KMS-11 (cell line): ENCODE measurements around the gene SETMAR.
A peak's percentile ranks its signal among the peaks of the same experiment; 100 is the strongest.

Experiments
- H2AFZ ChIP-seq: fragments of 200-600 bp; sonication (generic); 2 replicates; pipeline ENCODE4 v1.6.1; 2016; ENCODE audit warnings: antibody characterized with exemption, mixed run types, low read depth
- H3K27ac ChIP-seq: fragments of 200-600 bp; sonication (generic); 2 replicates; pipeline ENCODE4 v1.6.1; 2016; ENCODE audit warnings: mild to moderate bottlenecking, mixed run types
- H3K27me3 ChIP-seq: fragments of 200-600 bp; sonication (generic); 2 replicates; pipeline ENCODE4 v1.6.1; 2017; ENCODE audit warnings: mild to moderate bottlenecking, low read depth, mixed run types, moderate library complexity; ENCODE audit not compliant: insufficient read depth
- H3K36me3 ChIP-seq: fragments of 200-600 bp; sonication (generic); 2 replicates; pipeline ENCODE4 v1.6.1; 2017; ENCODE audit warnings: mild to moderate bottlenecking, mixed run types; ENCODE audit not compliant: insufficient read depth
- H3K4me1 ChIP-seq: fragments of 200-600 bp; sonication (generic); 2 replicates; pipeline ENCODE4 v1.6.1; 2016; ENCODE audit warnings: mild to moderate bottlenecking, low read depth, mixed run types; ENCODE audit not compliant: poor library complexity, severe bottlenecking
- H3K4me2 ChIP-seq: fragments of 200-600 bp; sonication (generic); 2 replicates; pipeline ENCODE4 v1.7.0; 2016; ENCODE audit warnings: mild to moderate bottlenecking, mixed run types
- H3K4me3 ChIP-seq: fragments of 200-600 bp; sonication (generic); IDR thresholded peaks from 2 replicates; pipeline ENCODE4 v1.6.1; 2017; ENCODE audit warnings: low read depth, low read length, mixed read lengths; ENCODE audit not compliant: insufficient read depth
- H3K79me2 ChIP-seq: fragments of 200-600 bp; sonication (generic); 2 replicates; pipeline ENCODE4 v1.6.1; 2016; ENCODE audit warnings: low read depth, mixed run types; ENCODE audit not compliant: insufficient read depth
- H3K9ac ChIP-seq: fragments of 200-600 bp; sonication (generic); 2 replicates; pipeline ENCODE4 v1.6.1; 2016; ENCODE audit warnings: mild to moderate bottlenecking, mixed run types
- H4K20me1 ChIP-seq: fragments of 200-600 bp; sonication (generic); 2 replicates; pipeline ENCODE4 v1.6.1; 2016; ENCODE audit warnings: mild to moderate bottlenecking, mixed run types; ENCODE audit not compliant: insufficient read depth
- CTCF ChIP-seq: fragments of 200-600 bp; sonication (generic); conservative IDR thresholded peaks from 2 replicates; pipeline ENCODE4 v1.6.1; 2017; ENCODE audit warnings: low read depth, mild to moderate bottlenecking, antibody characterized with exemption, low read length, moderate library complexity, mixed read lengths

SETMAR gene

GRCh38 chr3:4271834-4272233, 31.3 kb upstream of the SETMAR start:
- no peaks in the 10 kb centered on the region for H3K36me3 ChIP-seq
- H2AFZ ChIP-seq = no peak overlapping the region
- no peaks in the 10 kb centered on the region for H4K20me1 ChIP-seq
- H3K4me3 ChIP-seq = no peak overlapping the region
- no peak overlapping the region for H3K27ac ChIP-seq
- H3K9ac ChIP-seq = no peak overlapping the region
- H3K27me3 ChIP-seq = no peaks in the 10 kb centered on the region
- peaks cover 16% of the 10 kb centered on the region for H3K4me1 ChIP-seq
- H3K79me2 ChIP-seq = no peaks in the 10 kb centered on the region
- no peak overlapping the region for H3K4me2 ChIP-seq
- peak; percentile 70 for TF ChIP-seq CTCF

GRCh38 chr3:4279516-4280105, 23.6 kb upstream of the SETMAR start:
- no peak for TF ChIP-seq CTCF
- no peak overlapping the region for H2AFZ ChIP-seq
- H3K9ac ChIP-seq = no peak overlapping the region
- H3K36me3 ChIP-seq = no peaks in the 10 kb centered on the region
- no peaks in the 10 kb centered on the region for H3K4me1 ChIP-seq
- H4K20me1 ChIP-seq = no peaks in the 10 kb centered on the region
- H3K79me2 ChIP-seq = no peaks in the 10 kb centered on the region
- H3K27ac ChIP-seq = no peak overlapping the region
- no peaks in the 10 kb centered on the region for H3K27me3 ChIP-seq
- H3K4me2 ChIP-seq = no peak overlapping the region
- no peak overlapping the region for H3K4me3 ChIP-seq

GRCh38 chr3:4281991-4282390, 21.2 kb upstream of the SETMAR start:
- H3K4me3 ChIP-seq = no peak overlapping the region
- H3K27ac ChIP-seq = no peak overlapping the region
- H2AFZ ChIP-seq = no peak overlapping the region
- no peak overlapping the region for H3K9ac ChIP-seq
- TF ChIP-seq CTCF = no peak
- no peaks in the 10 kb centered on the region for H3K4me1 ChIP-seq
- no peaks in the 10 kb centered on the region for H3K36me3 ChIP-seq
- H3K4me2 ChIP-seq = no peak overlapping the region
- no peaks in the 10 kb centered on the region for H3K79me2 ChIP-seq
- H3K27me3 ChIP-seq = no peaks in the 10 kb centered on the region
- no peaks in the 10 kb centered on the region for H4K20me1 ChIP-seq

- H3K36me3 ChIP-seq = no peaks in the 10 kb centered on the region
- no peak overlapping the region for H3K4me2 ChIP-seq
- no peak overlapping the region for H3K9ac ChIP-seq
- H4K20me1 ChIP-seq = no peaks in the 10 kb centered on the region
- H2AFZ ChIP-seq = no peak overlapping the region
- no peaks in the 10 kb centered on the region for H3K79me2 ChIP-seq
- no peak for TF ChIP-seq CTCF
- no peak overlapping the region for H3K27ac ChIP-seq
- H3K4me1 ChIP-seq = no peaks in the 10 kb centered on the region
- no peaks in the 10 kb centered on the region for H3K27me3 ChIP-seq
- no peak overlapping the region for H3K4me3 ChIP-seq
These were observed 18.3 kb upstream of the SETMAR start for GRCh38 chr3:4284865-4285264.

GRCh38 chr3:4289044-4289443, 14.1 kb upstream of the SETMAR start:
- Histone ChIP-seq H3K4me3 (no peak overlapping the region), H3K27ac (no peak overlapping the region), H3K27me3 (no peaks in the 10 kb centered on the region), H3K4me1 (no peaks in the 10 kb centered on the region), H3K4me2 (no peak overlapping the region), H3K36me3 (no peaks in the 10 kb centered on the region), H2AFZ (no peak overlapping the region), H4K20me1 (no peaks in the 10 kb centered on the region), H3K79me2 (no peaks in the 10 kb centered on the region), H3K9ac (no peak overlapping the region)
- TF ChIP-seq CTCF = no peak
